Activated T-helper 2 cell treated with anti-CD3 and anti-CD28 coated beads, Interferon-gamma antibody, Interleukin-2, Interleukin-4, amounts not matched to agents 10 μg/mL and 5 μg/mL and 100 μg/mL, durations not matched to agents 14 hours and 24 hours and 36 hours (primary cell): ENCODE measurements around the gene DGAT2. TPM values are rescaled to one million over a fixed set of nuclear protein-coding genes. Genes with fewer than 3 reads are reported as not detected.

Experiments
- DNase-seq: peaks from one replicate; pipeline ENCODE4 v3.0.0; 2021; ENCODE audit warnings: low spot score
- H3K27ac Mint-ChIP-seq: one replicate; pipeline ENCODE4 v1.8.0; 2021; ENCODE audit warnings: mixed read lengths
- H3K27me3 Mint-ChIP-seq: one replicate; pipeline ENCODE4 v1.8.0; 2021; ENCODE audit warnings: low read depth, mixed read lengths
- H3K36me3 Mint-ChIP-seq: one replicate; pipeline ENCODE4 v1.8.0; 2021; ENCODE audit warnings: low read depth, mixed read lengths
- H3K4me1 Mint-ChIP-seq: one replicate; pipeline ENCODE4 v1.8.0; 2021; ENCODE audit warnings: low read depth, mixed read lengths
- H3K4me3 Mint-ChIP-seq: one replicate; pipeline ENCODE4 v1.8.0; 2021; ENCODE audit warnings: low read depth, mild to moderate bottlenecking, moderate library complexity, mixed read lengths
- H3K9me3 Mint-ChIP-seq: one replicate; pipeline ENCODE4 v1.8.0; 2021; ENCODE audit warnings: mixed read lengths
- intact Hi-C: fragments of 100-400 bp; cut with micrococcal nuclease; formaldehyde crosslinking; loops from one replicate; pipeline ENCODE4 v1.15.1; 2023
- total RNA-seq: library from RNA; stranded (reverse); gene quantifications from 2 replicates; pipeline ENCODE4 v1.2.3, GENCODE V29; 2022

The DGAT2 gene
- total RNA-seq, 1 donor from 2014 or later, result 2.6 TPM

- no peaks in the 10 kb centered on the region for H3K4me1 Mint-ChIP-seq
- H3K9me3 Mint-ChIP-seq, result no peaks in the 10 kb centered on the region
- intact Hi-C loops, result no loop called here
- no peak for DNase-seq
- peaks cover 9% of the 10 kb centered on the region for H3K27me3 Mint-ChIP-seq
- H3K36me3 Mint-ChIP-seq, result no peaks in the 10 kb centered on the region
- no peak overlapping the region for H3K27ac Mint-ChIP-seq
- H3K4me3 Mint-ChIP-seq, result no peak overlapping the region
Observed at GRCh38 chr11:75760710-75761493, 7.7 kb upstream of the DGAT2 start.

- Mint-ChIP-seq H3K9me3 (no peaks in the 10 kb centered on the region), H3K27ac (no peak overlapping the region), H3K4me1 (peaks cover 8% of the 10 kb centered on the region), H3K36me3 (no peaks in the 10 kb centered on the region), H3K27me3 (peaks cover 5% of the 10 kb centered on the region), H3K4me3 (no peak overlapping the region)
- intact Hi-C loops, result no loop called here
- no peak for DNase-seq
Observed at GRCh38 chr11:75762158-75762557, 6.4 kb upstream of the DGAT2 start.

GRCh38 chr11:75762885-75763284, 5.7 kb upstream of the DGAT2 start:
- peaks cover 7% of the 10 kb centered on the region for H3K27me3 Mint-ChIP-seq
- no peak overlapping the region for H3K27ac Mint-ChIP-seq
- H3K4me3 Mint-ChIP-seq, result no peak overlapping the region
- peaks cover 15% of the 10 kb centered on the region for H3K4me1 Mint-ChIP-seq
- no peaks in the 10 kb centered on the region for H3K36me3 Mint-ChIP-seq
- no peaks in the 10 kb centered on the region for H3K9me3 Mint-ChIP-seq
- DNase-seq, result no peak
- intact Hi-C loops, result no loop called here

GRCh38 chr11:75763846-75764245, 4.7 kb upstream of the DGAT2 start:
- Mint-ChIP-seq H3K4me3 (no peak overlapping the region), H3K9me3 (no peaks in the 10 kb centered on the region), H3K4me1 (peaks cover 19% of the 10 kb centered on the region), H3K27ac (no peak overlapping the region), H3K27me3 (peaks cover 3% of the 10 kb centered on the region), H3K36me3 (no peaks in the 10 kb centered on the region)
- DNase-seq, result no peak
- intact Hi-C loops, result no loop called here

- Mint-ChIP-seq H3K27me3 (peaks cover 13% of the 10 kb centered on the region), H3K4me3 (no peak overlapping the region), H3K4me1 (peaks cover 21% of the 10 kb centered on the region), H3K9me3 (no peaks in the 10 kb centered on the region), H3K36me3 (no peaks in the 10 kb centered on the region), H3K27ac (no peak overlapping the region)
- no peak for DNase-seq
- intact Hi-C loops, result no loop called here
Observed at GRCh38 chr11:75765116-75765515, 3.5 kb upstream of the DGAT2 start.

GRCh38 chr11:75766443-75767227, 1.9 kb upstream of the DGAT2 start:
- H3K4me1 Mint-ChIP-seq, result peaks cover 22% of the 10 kb centered on the region
- no peaks in the 10 kb centered on the region for H3K9me3 Mint-ChIP-seq
- H3K36me3 Mint-ChIP-seq, result no peaks in the 10 kb centered on the region
- peaks cover 26% of the 10 kb centered on the region for H3K27me3 Mint-ChIP-seq
- H3K4me3 Mint-ChIP-seq, result no peak overlapping the region
- H3K27ac Mint-ChIP-seq, result no peak overlapping the region
- intact Hi-C loops, result no loop called here
- DNase-seq, result no peak

- H3K36me3 Mint-ChIP-seq, result no peaks in the 10 kb centered on the region
- no peak overlapping the region for H3K4me3 Mint-ChIP-seq
- intact Hi-C loops, result no loop called here
- peaks cover 26% of the 10 kb centered on the region for H3K27me3 Mint-ChIP-seq
- no peaks in the 10 kb centered on the region for H3K9me3 Mint-ChIP-seq
- no peak for DNase-seq
- no peak overlapping the region for H3K27ac Mint-ChIP-seq
- H3K4me1 Mint-ChIP-seq, result peaks cover 22% of the 10 kb centered on the region
Observed at GRCh38 chr11:75767228-75767572, 1.4 kb upstream of the DGAT2 start.

GRCh38 chr11:75767793-75768111, 826 bp upstream of the DGAT2 start:
- Mint-ChIP-seq H3K4me1 (peaks cover 22% of the 10 kb centered on the region), H3K36me3 (no peaks in the 10 kb centered on the region), H3K27me3 (peaks cover 26% of the 10 kb centered on the region), H3K9me3 (no peaks in the 10 kb centered on the region), H3K27ac (no peak overlapping the region), H3K4me3 (no peak overlapping the region)
- DNase-seq, result no peak
- intact Hi-C loops, result loop anchor here (2.0 kb wide), 1 partner anchor 47 kb away; the partner anchor contains the start of gene UVRAG

- Mint-ChIP-seq H3K27ac (no peak overlapping the region), H3K36me3 (no peaks in the 10 kb centered on the region), H3K4me3 (peak overlapping the region; percentile 61), H3K27me3 (peaks cover 26% of the 10 kb centered on the region), H3K9me3 (no peaks in the 10 kb centered on the region), H3K4me1 (peaks cover 29% of the 10 kb centered on the region)
- intact Hi-C loops, result loop anchor here (2.0 kb wide), 1 partner anchor 46 kb away; the partner anchor contains the start of gene UVRAG
- no peak for DNase-seq
Observed at GRCh38 chr11:75768909-75769771, 562 bp downstream of the DGAT2 start.

GRCh38 chr11:75770102-75770501, 1.5 kb downstream of the DGAT2 start:
- Mint-ChIP-seq H3K4me1 (peaks cover 29% of the 10 kb centered on the region), H3K36me3 (no peaks in the 10 kb centered on the region), H3K27ac (no peak overlapping the region), H3K4me3 (no peak overlapping the region), H3K9me3 (no peaks in the 10 kb centered on the region), H3K27me3 (peaks cover 26% of the 10 kb centered on the region)
- DNase-seq, result no peak
- intact Hi-C loops, result no loop called here

GRCh38 chr11:75771646-75772410, 3.2 kb downstream of the DGAT2 start:
- Mint-ChIP-seq H3K4me3 (no peak overlapping the region), H3K27ac (no peak overlapping the region), H3K9me3 (no peaks in the 10 kb centered on the region), H3K4me1 (peaks cover 28% of the 10 kb centered on the region), H3K27me3 (peaks cover 26% of the 10 kb centered on the region), H3K36me3 (no peaks in the 10 kb centered on the region)
- intact Hi-C loops, result no loop called here
- DNase-seq, result no peak

- H3K4me3 Mint-ChIP-seq, result no peak overlapping the region
- DNase-seq, result no peak
- peaks cover 28% of the 10 kb centered on the region for H3K4me1 Mint-ChIP-seq
- peak overlapping the region; percentile 34 for H3K27ac Mint-ChIP-seq
- intact Hi-C loops, result no loop called here
- no peaks in the 10 kb centered on the region for H3K36me3 Mint-ChIP-seq
- H3K27me3 Mint-ChIP-seq, result peaks cover 23% of the 10 kb centered on the region
- H3K9me3 Mint-ChIP-seq, result no peaks in the 10 kb centered on the region
Observed at GRCh38 chr11:75773595-75774353, 5.2 kb downstream of the DGAT2 start.
